Measurements from ENCODE around the gene GLIS2.

The GLIS2 gene

GRCh38 chr16:4317532-4318450 is 1.9 kb downstream of the GLIS2 start:
- Histone ChIP-seq H3K4me3 (ENCODE audit: low read depth, low read length) (no peak overlapping the region), H3K36me3 (ENCODE audit: control insufficient read depth in 2 of 2, insufficient read depth in 1 of 2, low read length in 2 of 2) (no peaks in the 10 kb centered on the region), H3K9me3 (ENCODE audit: control insufficient read depth, insufficient read depth, low read depth, low read length) (no peaks in the 10 kb centered on the region), H3K27ac (ENCODE audit: extremely low read depth, low read depth, low read length) (no peak overlapping the region; the same call in 1 of the 2 replicates), H3K4me1 (ENCODE audit: control insufficient read depth, insufficient read depth, low read length) (peaks cover 4% of the 10 kb centered on the region; the same call in 1 of the 2 replicates)
- ChIA-PET CTCF (interaction anchor here (0.9 to 1.8 kb wide), 3 partner anchors 29 to 117 kb away, joined by 3 to 7 read pairs (median 4); no protein-coding TSS in a partner anchor), POLR2A (interaction anchor here (0.6 to 2.9 kb wide), 3 partner anchors 16 to 64 kb away, joined by 3 to 11 read pairs (median 3); no protein-coding TSS in a partner anchor)
- TF ChIP-seq ZBTB44 (tag by site-specific recombination; IDR thresholded peaks at IDR 0.05) (no peak), SCRT1 (tag by site-specific recombination; IDR thresholded peaks at IDR 0.05; ENCODE audit: borderline replicate concordance) (no peak), YY1 (tag by site-specific recombination; IDR thresholded peaks at IDR 0.05) (no peak), BCL11B (tag by site-specific recombination; IDR thresholded peaks at IDR 0.05; ENCODE audit: low read depth) (peak; percentile 93), ZNF19 (tag by site-specific recombination; IDR thresholded peaks at IDR 0.05; ENCODE audit: low read depth) (no peak), ZNF549 (tag by site-specific recombination; IDR thresholded peaks at IDR 0.05) (no peak), ZBTB6 (tag by site-specific recombination; IDR thresholded peaks at IDR 0.05) (no peak), ZBTB17 (tag by site-specific recombination; IDR thresholded peaks at IDR 0.05) (no peak), ZSCAN4 (tag by site-specific recombination; IDR thresholded peaks at IDR 0.05) (no peak), BCL6B (tag by site-specific recombination; IDR thresholded peaks at IDR 0.05) (no peak), ZNF174 (tag by site-specific recombination; IDR thresholded peaks at IDR 0.05) (no peak), ZNF626 (tag by site-specific recombination; IDR thresholded peaks at IDR 0.05) (no peak), ZNF175 (tag by site-specific recombination; IDR thresholded peaks at IDR 0.05) (no peak), SP2 (tag by site-specific recombination; IDR thresholded peaks at IDR 0.05) (peak; percentile 39; the same call in 1 of the 2 replicates), ZNF214 (tag by site-specific recombination; IDR thresholded peaks at IDR 0.05; ENCODE audit: borderline replicate concordance) (no peak), AEBP2 (tag by site-specific recombination; IDR thresholded peaks at IDR 0.05; ENCODE audit: borderline replicate concordance) (no peak), CTCF (tag by site-specific recombination; IDR thresholded peaks at IDR 0.05) (no peak), ZNF830 (tag by site-specific recombination; IDR thresholded peaks at IDR 0.05; ENCODE audit: low read depth) (no peak), ZNF394 (tag by site-specific recombination; IDR thresholded peaks at IDR 0.05; ENCODE audit: borderline replicate concordance) (no peak), ZNF302 (tag by site-specific recombination; IDR thresholded peaks at IDR 0.05; ENCODE audit: low read depth) (no peak), ZNF341 (tag by site-specific recombination; IDR thresholded peaks at IDR 0.05; ENCODE audit: low read depth) (no peak), MEIS1 (CRISPR knock-in tag; IDR thresholded peaks at IDR 0.05; ENCODE audit: borderline replicate concordance) (no peak), ZNF48 (tag by site-specific recombination; IDR thresholded peaks at IDR 0.05) (no peak), ZFP69B (tag by site-specific recombination; IDR thresholded peaks at IDR 0.05) (no peak), ZNF248 (tag by site-specific recombination; IDR thresholded peaks at IDR 0.05) (no peak), ZNF629 (tag by site-specific recombination; IDR thresholded peaks at IDR 0.05) (no peak), ZNF561 (tag by site-specific recombination; IDR thresholded peaks at IDR 0.05; ENCODE audit: borderline replicate concordance) (no peak), ZBTB7A (tag by site-specific recombination; IDR thresholded peaks at IDR 0.05; ENCODE audit: low read depth) (peak; percentile 55; the same call in 1 of the 2 replicates), ZNF169 (tag by site-specific recombination; IDR thresholded peaks at IDR 0.05) (no peak)
